H1 (cell line): ENCODE results near the gene ASCL5. TPM values are rescaled to one million over a fixed set of nuclear protein-coding genes. Genes with fewer than 3 reads are reported as not detected.

Source experiments
- CTCF ChIA-PET: fragments of 300-600 bp; sonication (Branson Sonifier 250); formaldehyde crosslinking; loops from one replicate; lab custom pipeline; 2021; ENCODE audit not compliant: partially characterized antibody; lab: Charles Lee
- POLR2A ChIA-PET: fragments of 300-600 bp; sonication (Branson Sonifier 250); formaldehyde crosslinking; loops from one replicate; lab custom pipeline; 2021; ENCODE audit warnings: inconsistent platforms; ENCODE audit not compliant: partially characterized antibody; lab: Charles Lee
- DNase-seq, 2 experiments: peaks; one replicate each; pipeline versions ENCODE4 v3.0.0 to v3.0.0-alpha.2; 2010 to 2022; ENCODE audit warnings: low spot score in 2 of 2, low read depth in 1 of 2, mixed read lengths in 1 of 2
- FAIRE-seq: peaks from 2 replicates; lab custom pipeline; 2011; peaks lifted over from hg19 to GRCh38; lab: Jason Lieb, UNC
- H2AFZ ChIP-seq: 2 replicates; pipeline ENCODE4 v1.8.1; 2012; ENCODE audit warnings: low read length, inconsistent platforms
- H2AK5ac ChIP-seq: 2 replicates; pipeline ENCODE4 v1.6.1; 2013; ENCODE audit warnings: low read depth, low read length
- H2BK120ac ChIP-seq: replicated peaks from 2 replicates; pipeline ENCODE3; 2013; ENCODE audit warnings: low read depth, low read length, inconsistent platforms
- H2BK12ac ChIP-seq: 2 replicates; pipeline ENCODE4 v1.6.1; 2013; ENCODE audit warnings: low read depth, low read length
- H2BK15ac ChIP-seq: 2 replicates; pipeline ENCODE4 v1.6.1; 2013; ENCODE audit warnings: low read length
- H2BK20ac ChIP-seq: 2 replicates; pipeline ENCODE4 v1.6.1; 2013; ENCODE audit warnings: low read length
- H2BK5ac ChIP-seq: 2 replicates; pipeline ENCODE4 v1.6.1; 2013; ENCODE audit warnings: low read depth, low read length
- H3K14ac ChIP-seq: 2 replicates; pipeline ENCODE4 v1.6.1; 2013; ENCODE audit warnings: inconsistent platforms; ENCODE audit not compliant: insufficient read length
- H3K18ac ChIP-seq: 2 replicates; pipeline ENCODE4 v1.6.1; 2013; ENCODE audit warnings: low read length; ENCODE audit errors: extremely low read depth
- H3K23ac ChIP-seq: 2 replicates; pipeline ENCODE4 v1.6.1; 2013; ENCODE audit warnings: inconsistent platforms; ENCODE audit not compliant: insufficient read length
- H3K23me2 ChIP-seq: 2 replicates; pipeline ENCODE4 v1.6.1; 2013; ENCODE audit warnings: low read depth, low read length
- H3K27ac ChIP-seq: 2 replicates; pipeline ENCODE4 v1.6.1; 2011; ENCODE audit warnings: low read depth, low read length, inconsistent platforms
- H3K27me3 ChIP-seq, 4 experiments: replicated peaks in 1 of 4; 1 replicate in 1 of 4; 2 replicates in 3 of 4; pipeline versions ENCODE4 v1.6.1 to v1.8.1; 2011 to 2013; ENCODE audit warnings: low read length in 3 of 4, mild to moderate bottlenecking in 3 of 4, inconsistent platforms in 2 of 4, mixed read lengths in 2 of 4, moderate library complexity in 1 of 4; ENCODE audit not compliant: control insufficient read depth in 3 of 4, insufficient read depth in 3 of 4; ENCODE audit errors: extremely low read depth in 1 of 4
- H3K36me3 ChIP-seq, 4 experiments: 2 replicates each; pipeline versions ENCODE4 v1.6.1 to v1.8.1; 2011 to 2013; ENCODE audit warnings: mild to moderate bottlenecking in 4 of 4, low read length in 3 of 4, moderate library complexity in 2 of 4, control low read depth in 1 of 4, inconsistent platforms in 1 of 4; ENCODE audit not compliant: insufficient read depth in 4 of 4, control insufficient read depth in 2 of 4
- H3K4ac ChIP-seq: replicated peaks from 2 replicates; pipeline ENCODE3; 2013; ENCODE audit warnings: low read length, low read depth, mixed read lengths, inconsistent platforms; ENCODE audit not compliant: insufficient read length
- H3K4me1 ChIP-seq, 4 experiments: replicated peaks in 1 of 4; 1 replicate in 1 of 4; 2 replicates in 3 of 4; pipeline versions ENCODE4 v1.6.1 to v1.8.1; 2011 to 2013; ENCODE audit warnings: low read length in 3 of 4, inconsistent platforms in 2 of 4, mixed read lengths in 1 of 4; ENCODE audit not compliant: insufficient read depth in 4 of 4, control insufficient read depth in 3 of 4
- H3K4me2 ChIP-seq, 2 experiments: 2 replicates each; pipeline versions ENCODE4 v1.6.1 to v1.8.1; 2011 to 2013; ENCODE audit warnings: low read depth in 2 of 2, low read length in 2 of 2, control low read depth in 1 of 2, inconsistent platforms in 1 of 2, mild to moderate bottlenecking in 1 of 2; ENCODE audit not compliant: insufficient read depth in 1 of 2
- H3K4me3 ChIP-seq, 4 experiments: fragments of 200-600, 300-600 bp in 1 of 4; sonication (generic), shearing (Covaris generic), sonication (Bioruptor Twin) in 1 of 4; 2 replicates each; pipeline versions ENCODE4 v1.5.1 to v1.8.1; 2011 to 2016; ENCODE audit warnings: low read length in 4 of 4, low read depth in 3 of 4, control low read depth in 2 of 4, inconsistent platforms in 2 of 4, mild to moderate bottlenecking in 2 of 4, mixed read lengths in 1 of 4, moderate library complexity in 1 of 4; ENCODE audit not compliant: insufficient read depth in 2 of 4; ENCODE audit errors: extremely low read depth in 1 of 4
- H3K56ac ChIP-seq: replicated peaks from 2 replicates; pipeline ENCODE3; 2013; ENCODE audit warnings: low read depth, mild to moderate bottlenecking, mixed read lengths, low read length, inconsistent platforms; ENCODE audit not compliant: insufficient read length
- H3K79me1 ChIP-seq: 2 replicates; pipeline ENCODE4 v1.6.1; 2013; ENCODE audit warnings: low read depth, low read length, control low read depth
- H3K79me2 ChIP-seq, 2 experiments: 2 replicates each; pipeline versions ENCODE4 v1.6.1 to v1.8.1; 2012 to 2013; ENCODE audit warnings: low read length in 2 of 2, mild to moderate bottlenecking in 2 of 2, inconsistent platforms in 1 of 2; ENCODE audit not compliant: insufficient read depth in 2 of 2, control insufficient read depth in 1 of 2
- H3K9ac ChIP-seq, 4 experiments: replicated peaks in 1 of 4; 1 replicate in 1 of 4; 2 replicates in 3 of 4; pipeline versions ENCODE4 v1.6.1 to v1.8.1; 2011 to 2013; ENCODE audit warnings: low read depth in 3 of 4, low read length in 3 of 4, control low read depth in 2 of 4, mild to moderate bottlenecking in 2 of 4, moderate library complexity in 2 of 4, inconsistent platforms in 1 of 4; ENCODE audit errors: extremely low read depth in 1 of 4
- H3K9me3 ChIP-seq, 2 experiments: 2 replicates each; pipeline versions ENCODE4 v1.6.1 to v1.8.1; 2012 to 2013; ENCODE audit warnings: mild to moderate bottlenecking in 2 of 2, moderate library complexity in 2 of 2, control low read depth in 1 of 2, inconsistent platforms in 1 of 2, low read depth in 1 of 2, low read length in 1 of 2, mixed read lengths in 1 of 2; ENCODE audit not compliant: insufficient read depth in 2 of 2
- H4K20me1 ChIP-seq, 2 experiments: replicated peaks in 1 of 2; 2 replicates each; pipeline versions ENCODE3 to v1.8.1; 2011 to 2013; ENCODE audit warnings: inconsistent platforms in 2 of 2, low read length in 2 of 2, mild to moderate bottlenecking in 1 of 2; ENCODE audit not compliant: insufficient read depth in 2 of 2, control insufficient read depth in 1 of 2
- H4K5ac ChIP-seq: 2 replicates; pipeline ENCODE4 v1.6.1; 2013; ENCODE audit warnings: low read length, low read depth, mixed read lengths, inconsistent platforms; ENCODE audit not compliant: insufficient read length
- H4K8ac ChIP-seq: 2 replicates; pipeline ENCODE4 v1.8.0; 2013; ENCODE audit warnings: mild to moderate bottlenecking, moderate library complexity, low read length, inconsistent platforms; ENCODE audit not compliant: insufficient read depth; ENCODE audit errors: extremely low read depth
- H4K91ac ChIP-seq: replicated peaks from 2 replicates; pipeline ENCODE3; 2013; ENCODE audit warnings: low read length, mixed read lengths, inconsistent platforms; ENCODE audit not compliant: insufficient read length
- BACH1 ChIP-seq: IDR thresholded peaks from 2 replicates; pipeline ENCODE4 v1.6.1; 2012; ENCODE audit warnings: low read length, improper control_type of control experiment
- BCL11A ChIP-seq, 2 experiments: IDR thresholded peaks; one replicate each; pipeline ENCODE4 v1.6.1; 2011; ENCODE audit warnings: low read depth in 2 of 2, low read length in 2 of 2, mild to moderate bottlenecking in 2 of 2
- BRCA1 ChIP-seq: IDR thresholded peaks from 2 replicates; pipeline ENCODE4 v1.6.1; 2012; ENCODE audit warnings: low read depth, low read length, improper control_type of control experiment
- CHD1 ChIP-seq: IDR thresholded peaks from 2 replicates; pipeline ENCODE4 v1.6.1; 2012; ENCODE audit warnings: low read depth, low read length, improper control_type of control experiment
- HDAC2 ChIP-seq, 2 experiments: fragments of 300-600 bp in 1 of 2; sonication (generic) in 1 of 2; IDR thresholded peaks; 2 replicates each; pipeline ENCODE4 v1.6.1; 2011 to 2012; ENCODE audit warnings: low read depth in 2 of 2, low read length in 2 of 2, mild to moderate bottlenecking in 2 of 2, moderate library complexity in 2 of 2, borderline replicate concordance in 1 of 2, inconsistent platforms in 1 of 2
- KDM1A ChIP-seq: fragments of 200-600, 300-600 bp; sonication (generic); IDR thresholded peaks from 2 replicates; pipeline ENCODE4 v1.7.1; 2016; ENCODE audit warnings: mild to moderate bottlenecking, low read length, borderline replicate concordance
- KDM4A ChIP-seq: IDR thresholded peaks from one replicate; pipeline ENCODE4 v1.7.1; 2012; ENCODE audit warnings: low read depth, mild to moderate bottlenecking, moderate library complexity, low read length, inconsistent platforms; ENCODE audit not compliant: severe bottlenecking
- POU5F1 ChIP-seq: IDR thresholded peaks from 2 replicates; pipeline ENCODE4 v1.6.1; 2011; ENCODE audit warnings: low read depth, mild to moderate bottlenecking, low read length, moderate library complexity
- RXRA ChIP-seq: IDR thresholded peaks from 2 replicates; pipeline ENCODE4 v1.6.1; 2011; ENCODE audit warnings: low read depth, mild to moderate bottlenecking, low read length, moderate library complexity; ENCODE audit not compliant: insufficient read depth
- SIN3A ChIP-seq, 2 experiments: IDR thresholded peaks in 1 of 2; conservative IDR thresholded peaks in 1 of 2; 2 replicates each; pipeline ENCODE4 v1.6.1; 2011 to 2012; ENCODE audit warnings: low read length in 2 of 2, improper control_type of control experiment in 1 of 2, low read depth in 1 of 2, mild to moderate bottlenecking in 1 of 2
- TBP ChIP-seq: IDR thresholded peaks from 2 replicates; pipeline ENCODE4 v1.6.1; 2011; ENCODE audit warnings: low read depth, low read length, improper control_type of control experiment
- USF2 ChIP-seq: IDR thresholded peaks from 2 replicates; pipeline ENCODE4 v1.6.1; 2011; ENCODE audit warnings: low read length, improper control_type of control experiment
- WGBS, 2 experiments: shearing (Covaris generic) in 1 of 2; methylation state at CpG; one replicate each; pipeline versions ENCODE4 v1.1.6 to v1.1.7; 2013 to 2015; ENCODE audit warnings: low lambda C conversion rate in 2 of 2, mixed read lengths in 2 of 2, inconsistent platforms in 1 of 2, low coverage in 1 of 2, missing lambda C conversion rate in 1 of 2; ENCODE audit not compliant: insufficient replicate concordance in 2 of 2, insufficient coverage in 1 of 2, insufficient read length in 1 of 2; ENCODE audit errors: extremely low coverage in 1 of 2, missing lambda C conversion rate in 1 of 2; 5-methylcytosine and 5-hydroxymethylcytosine counted together
- polyA plus RNA-seq, 7 experiments: library from polyadenylated mRNA; depleted of rRNA in 3 of 7; stranded (reverse) in 5 of 7; unstranded in 2 of 7; fragments of >200 nt in 5 of 7; fragments of 200-250 nt in 2 of 7; gene quantifications; 1 replicate in 5 of 7; 2 replicates in 1 of 7; 4 replicates in 1 of 7; pipeline versions ENCODE4 v1.2.1 to v1.2.3, GENCODE V29; 2011 to 2013; ENCODE audit warnings: missing spikeins in 2 of 7, mixed read lengths in 2 of 7
- total RNA-seq: library from RNA; stranded (reverse); fragmentation: NEBNext Ultra II Directional; extraction: Animal tissue kit (Norgen Biotek cat#: 25700); gene quantifications from 2 replicates; pipeline ENCODE4 v1.2.1, GENCODE V29; 2021

ASCL5 gene
- total and polyA plus RNA-seq, 2 of the 8 experiments (the other 6 are each of a cell fraction or from before 2014, with no cell fraction given): 0.29 to 0.41 TPM

- FAIRE-seq (no peak), DNase-seq (no peak)
- Histone ChIP-seq H3K27me3 (no peaks in the 10 kb centered on the region), H3K18ac (no peak overlapping the region), H3K4me1 (no peaks in the 10 kb centered on the region), H3K79me1 (no peaks in the 10 kb centered on the region; the same call in 1 of the 2 replicates), H3K79me2 (no peaks in the 10 kb centered on the region), H2BK12ac (no peak overlapping the region), H2BK20ac (no peak overlapping the region), H2AFZ (no peak overlapping the region), H4K91ac (no peak overlapping the region), H2AK5ac (no peak overlapping the region), H2BK5ac (no peak overlapping the region), H3K4ac (no peak overlapping the region), H3K23me2 (no peaks in the 10 kb centered on the region), H3K56ac (no peak overlapping the region), H3K14ac (no peak overlapping the region), H4K5ac (no peak overlapping the region), H2BK15ac (no peak overlapping the region), H4K8ac (no peak overlapping the region; the same call in 1 of the 2 replicates), H4K20me1 (peaks cover 12 to 20% of the 10 kb centered on the region in 2 experiments), H3K23ac (no peak overlapping the region), H3K36me3 (peaks cover 34 to 85% (median 59%) of the 10 kb centered on the region in 4 experiments), H3K9me3 (no peaks in the 10 kb centered on the region), H3K9ac (no peak overlapping the region), H2BK120ac (no peak overlapping the region), H3K4me2 (no peak overlapping the region), H3K27ac (no peak overlapping the region), H3K4me3 (no peak overlapping the region)
- ChIA-PET CTCF (interaction anchor here (1.1 to 5.8 kb wide), 5 partner anchors 9 to 25 kb away, joined by 3 to 32 read pairs (median 17); partner anchors contain the start of gene ASCL5), POLR2A (interaction anchor here (1.1 to 4.4 kb wide), 5 partner anchors 9 to 15 kb away, joined by 3 to 28 read pairs (median 19); partner anchors contain the start of genes ASCL5 and TMEM9)
- 87% methylated on average over 9 of the region's 9 CpGs; no CpG with 5 or more reads in 1 of the 2 experiments for WGBS, 2 experiments
- TF ChIP-seq TBP (no peak), HDAC2 (IDR thresholded peaks at IDR 0.05; ENCODE audit: borderline replicate concordance in 1 of 2, low read depth in 2 of 2, low read length in 2 of 2) (no peak), POU5F1 (no peak), BRCA1 (no peak), RXRA (no peak), BCL11A (IDR thresholded peaks at IDR 0.05; ENCODE audit: low read depth in 2 of 2, low read length in 2 of 2) (no peak), CHD1 (no peak), SIN3A (conservative IDR thresholded peaks at IDR 0.05 in 1 of 2, IDR thresholded peaks at IDR 0.05 in 1 of 2; ENCODE audit: low read depth in 1 of 2, low read length in 2 of 2) (no peak), KDM4A (no peak), USF2 (no peak), BACH1 (no peak), KDM1A (no peak)
Observed at GRCh38 chr1:201139756-201140155, 12.8 kb upstream of the ASCL5 start.
